Stimulated activated CD4-positive, alpha-beta T cell treated with anti-CD3 and anti-CD28 coated beads, TNF-alpha, amount 100 ng/mL, for 48 hours (primary cell): ENCODE data around the gene ULBP1.
A peak's percentile ranks its signal among the peaks of the same experiment; 100 is the strongest.
"Not testable (repeated sequence)": the region's sequence is repeated elsewhere in the genome, so short reads cannot be mapped to it uniquely, and the experiment has no call there.

Experiments used
- DNase-seq, 3 donors: peaks; one replicate each; pipeline ENCODE4 v3.0.0-alpha.2; 2020; ENCODE audit warnings: low read depth in 3 of 3

Gene ULBP1

GRCh38 chr6:149963462-149964307, at the start of gene ULBP1:
TSS of gene ULBP1 (plus strand) at chr6:149963943. CDS start at chr6:149964050, 107 bp downstream.
- peak; percentile 73 to 79 (median 73) for DNase-seq

DNA sequence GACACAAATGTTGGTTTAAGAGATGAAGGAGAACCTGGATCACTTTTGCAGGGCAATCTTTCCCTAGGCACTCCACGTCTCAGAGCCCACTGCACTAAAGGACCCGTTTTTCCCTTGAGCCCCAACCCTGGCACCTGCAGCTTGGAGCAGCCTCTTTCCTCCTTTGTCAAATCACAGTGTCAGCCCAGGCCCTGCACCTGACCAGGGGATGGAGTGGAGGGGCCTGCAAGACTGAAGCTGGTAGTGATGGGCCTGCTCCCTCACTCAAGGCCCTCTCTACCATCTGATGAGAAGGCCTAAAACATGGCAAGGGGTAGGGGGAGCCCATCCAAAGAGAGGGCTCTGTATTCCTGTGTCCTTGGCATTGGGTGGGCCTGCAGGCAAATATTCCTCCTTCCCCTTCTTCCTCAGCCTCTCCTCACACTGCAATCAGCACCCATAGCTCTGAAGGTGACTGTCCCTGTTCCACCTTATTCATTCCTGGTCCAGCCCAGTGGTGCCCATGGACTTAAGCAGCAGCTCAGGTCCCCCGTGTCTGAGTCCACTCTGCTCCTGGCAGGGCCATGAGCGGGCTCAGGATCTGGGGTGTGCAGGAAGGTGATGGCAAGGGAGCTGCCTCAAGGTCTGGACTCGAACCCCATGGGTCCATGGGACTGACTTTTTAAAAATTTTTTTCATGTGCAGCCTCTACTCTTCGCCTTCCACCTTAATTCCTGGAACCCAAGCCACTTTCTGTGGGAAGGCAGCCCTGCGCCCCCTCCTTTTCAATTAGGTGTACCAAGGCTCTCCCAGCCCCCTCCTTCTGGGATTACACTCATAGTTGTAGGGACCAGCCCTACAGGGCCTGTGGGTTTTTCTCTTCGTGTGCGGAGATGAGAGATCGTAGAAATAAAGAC, 47.5 kb upstream of the ULBP1 start:
- no peak for DNase-seq

- DNase-seq = no peak
Measured at GRCh38 chr6:149917679-149918078, 46.1 kb upstream of the ULBP1 start.

DNA sequence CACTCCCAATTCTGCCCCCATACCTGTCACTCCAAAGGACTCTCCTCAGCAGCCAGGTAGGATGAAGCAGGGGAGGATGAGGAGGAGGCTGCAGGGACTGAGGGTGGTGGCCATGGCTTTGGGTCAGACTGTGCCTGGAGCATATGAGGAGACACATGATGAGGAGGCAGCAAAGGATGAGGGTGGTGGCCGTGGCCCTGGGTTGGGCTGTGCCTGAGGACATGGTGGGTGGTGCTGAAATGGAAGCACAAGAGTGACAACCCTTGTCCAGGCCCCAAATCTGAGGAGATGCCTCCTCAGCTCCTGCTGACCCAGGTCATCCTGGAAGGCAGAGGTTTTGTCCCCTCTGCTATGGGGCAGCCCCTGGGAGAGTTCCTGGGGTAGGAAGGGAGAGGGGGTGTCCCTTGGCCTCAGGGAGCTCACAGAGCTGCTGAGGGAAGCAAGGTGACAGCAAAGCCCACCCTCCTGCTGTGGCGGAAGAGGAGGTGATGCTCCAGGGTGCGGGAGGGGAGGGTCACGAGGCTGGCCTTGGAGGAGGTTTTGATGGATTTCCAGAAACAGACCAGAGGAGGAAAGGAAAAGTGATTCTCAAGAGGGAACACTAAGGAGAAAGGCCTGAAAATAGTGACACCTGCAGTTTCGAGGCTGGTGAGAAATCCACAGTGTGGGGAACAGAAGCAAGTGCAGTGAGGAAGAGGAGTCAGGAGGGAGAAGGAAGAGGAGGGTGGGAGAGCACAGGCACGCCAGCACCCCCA, 45.4 kb upstream of the ULBP1 start:
- no peak for DNase-seq

GRCh38 chr6:149919126-149919833, 44.5 kb upstream of the ULBP1 start:
- not testable (repeated sequence) for DNase-seq

- no peak for DNase-seq
Measured at GRCh38 chr6:149919834-149920225, 43.9 kb upstream of the ULBP1 start.

DNA sequence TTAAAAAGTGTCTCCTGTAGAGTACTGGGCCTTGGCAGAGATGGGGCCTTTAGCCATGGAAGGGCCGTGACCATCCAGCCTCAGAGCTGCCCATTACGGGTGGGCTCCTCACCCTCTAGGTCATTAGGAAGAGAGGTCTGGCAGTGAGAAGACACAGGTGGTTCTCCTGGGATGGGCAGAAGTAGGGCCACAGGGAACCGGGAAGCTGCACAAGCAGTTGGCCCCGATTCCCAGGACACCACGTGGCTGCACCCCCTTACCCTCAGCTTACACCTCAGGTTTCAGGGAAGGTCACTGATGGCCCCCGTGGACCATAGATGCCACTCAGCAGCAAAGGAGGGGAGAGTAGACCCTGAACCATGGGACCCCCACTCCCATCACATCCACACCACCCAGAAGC, 42.4 kb upstream of the ULBP1 start:
- no peak for DNase-seq

- DNase-seq = not testable (repeated sequence)
Measured at GRCh38 chr6:149922091-149922490, 41.7 kb upstream of the ULBP1 start.

DNA sequence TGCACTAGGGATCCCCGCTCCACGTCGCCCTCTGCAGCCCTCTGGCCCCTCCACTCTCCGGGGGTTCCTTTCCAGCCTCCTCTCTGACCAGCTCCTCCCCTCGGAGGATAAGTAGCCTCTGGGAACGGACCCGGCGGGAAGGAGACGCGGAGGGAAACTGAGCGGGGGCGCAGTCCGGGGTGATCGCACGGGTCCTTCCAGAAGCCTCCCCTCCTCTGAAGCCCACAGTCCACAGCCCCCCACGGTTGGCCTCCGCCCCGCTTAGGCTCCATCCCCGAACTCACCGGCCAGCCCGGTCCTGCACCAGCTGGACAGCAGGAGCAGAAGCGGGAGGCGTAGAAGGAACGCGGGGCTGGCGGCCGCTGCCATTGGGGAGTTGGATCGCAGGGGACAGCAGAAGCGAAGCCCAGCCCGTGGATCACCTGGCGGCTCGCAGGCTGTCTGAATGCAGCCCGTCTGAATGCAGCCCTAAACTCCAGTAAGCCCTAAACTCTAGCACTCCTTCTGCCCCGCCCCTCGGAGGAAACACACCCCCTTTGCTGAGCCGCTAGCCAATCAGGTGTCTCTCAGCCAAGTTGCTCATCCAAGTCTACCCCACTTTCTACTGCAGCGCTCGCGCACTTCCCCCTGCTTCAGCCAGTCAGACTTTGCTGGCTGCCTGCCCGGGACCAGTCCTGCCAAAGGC, 41.0 kb upstream of the ULBP1 start, which contains the start of gene RAET1G:
RAET1G (minus strand) TSS at position 480 of the 685 bp plus-strand sequence; CDS start at position 369, 111 bp downstream.
- peak; percentile 67 to 78 (median 74) for DNase-seq

DNA sequence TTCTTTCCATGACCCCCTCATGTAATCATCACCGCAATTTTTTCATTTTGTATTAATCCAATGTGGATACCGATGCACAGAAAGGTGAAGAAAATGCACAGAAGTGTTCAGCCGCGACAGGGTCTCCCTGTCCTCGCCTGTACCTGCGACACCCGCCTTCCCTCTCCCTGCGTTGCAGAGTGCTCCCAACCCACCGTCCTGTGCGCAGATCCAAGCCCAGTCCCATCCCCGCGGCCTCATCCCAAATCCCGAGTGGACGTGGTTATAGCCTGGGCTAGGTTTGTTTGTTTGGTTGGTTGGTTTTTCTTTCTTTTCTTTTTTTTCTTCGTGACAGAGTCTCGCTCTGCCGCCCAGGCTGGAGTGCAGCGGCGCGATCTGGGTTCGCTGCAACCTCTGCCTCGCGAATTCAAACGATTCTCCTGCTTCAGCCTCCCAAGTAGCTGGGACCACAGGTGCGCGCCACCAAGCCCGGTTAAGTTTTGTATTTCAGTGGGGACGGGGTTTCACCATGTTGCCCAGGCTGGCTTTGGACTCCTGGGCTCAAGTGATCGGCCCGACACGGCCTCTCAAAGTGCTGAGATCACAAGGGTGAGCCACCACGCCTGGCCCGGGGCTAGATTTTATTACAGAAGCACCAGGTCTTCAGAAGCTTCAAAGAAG, 40.3 kb upstream of the ULBP1 start:
- no peak for DNase-seq

DNA sequence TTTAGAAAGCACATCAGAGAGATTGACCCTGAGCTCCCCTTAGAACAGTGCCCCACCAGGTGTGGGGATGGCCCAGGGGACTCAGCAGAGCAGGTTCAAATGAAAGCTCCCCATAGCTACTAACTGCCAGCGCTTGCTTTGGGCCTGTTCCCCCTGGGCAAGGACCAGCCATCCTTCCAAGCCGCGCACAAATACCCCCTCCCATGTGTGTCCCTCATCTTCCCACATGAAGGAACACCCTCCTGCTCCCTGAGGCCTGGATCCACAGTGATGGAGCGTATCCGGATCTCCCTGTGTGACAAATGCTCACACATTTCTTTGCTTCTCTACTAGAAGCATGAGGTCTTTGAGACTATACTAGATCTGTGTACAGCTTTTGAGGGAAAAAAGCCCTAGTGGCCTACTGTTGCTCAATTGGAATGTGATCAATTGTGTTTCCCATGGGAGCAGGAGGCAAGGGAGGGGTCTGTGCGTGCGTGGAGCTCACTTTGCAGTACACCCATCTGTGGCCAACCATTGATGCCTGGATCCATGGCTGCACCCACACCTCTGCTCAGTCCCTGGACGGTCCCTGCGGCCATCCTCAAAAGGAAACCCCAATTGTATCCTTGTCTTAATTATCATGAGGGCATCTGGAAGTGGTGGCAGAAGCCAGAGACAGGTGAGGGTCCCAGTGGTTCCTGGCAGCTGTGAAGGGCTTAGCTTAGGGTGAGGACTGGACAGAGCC, 39.4 kb upstream of the ULBP1 start:
- DNase-seq = no peak

GRCh38 chr6:149924933-149925252, 38.9 kb upstream of the ULBP1 start:
- no peak for DNase-seq

- no peak for DNase-seq
Measured at GRCh38 chr6:149925253-149925973, 38.3 kb upstream of the ULBP1 start.

DNA sequence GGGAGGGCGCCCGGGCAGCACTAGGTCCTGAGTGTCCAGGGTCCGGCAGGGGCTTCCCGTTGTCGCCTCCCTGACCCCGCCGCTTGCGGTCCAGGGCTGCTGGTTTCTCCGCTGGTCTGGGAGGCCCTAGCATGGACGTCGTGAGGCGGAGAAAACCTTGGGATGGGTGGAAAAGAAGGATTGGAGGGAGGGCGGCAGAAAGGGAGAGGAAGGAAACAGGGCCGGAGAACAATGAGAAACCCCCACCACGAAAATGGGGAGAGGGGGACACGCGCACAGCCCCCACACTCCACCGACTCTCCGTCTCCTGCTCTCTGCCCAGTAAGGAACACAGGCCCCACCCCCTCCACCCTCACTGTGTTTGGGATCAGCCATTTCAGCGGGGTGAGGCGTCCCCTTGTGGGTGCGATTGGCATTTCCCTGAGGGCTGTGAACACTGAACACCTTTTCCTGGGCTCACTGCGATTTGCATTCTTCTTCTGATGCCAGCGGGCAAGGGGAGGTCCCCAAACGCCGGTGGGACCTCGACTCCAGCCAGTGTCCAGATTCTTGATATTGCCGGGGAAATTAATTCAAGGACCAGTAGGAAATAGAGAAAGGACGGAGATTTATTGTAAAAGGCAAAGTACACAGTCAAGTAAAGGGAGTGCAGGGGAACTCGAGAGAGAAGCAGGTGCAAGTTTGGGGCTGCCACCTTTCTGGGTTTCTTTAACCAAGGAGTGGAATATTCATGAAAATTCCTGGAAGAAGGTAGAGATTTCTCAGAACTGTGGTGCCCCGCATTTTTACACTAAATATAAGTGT, 37.6 kb upstream of the ULBP1 start:
- DNase-seq = peak; percentile 69 to 80 (median 71)

GRCh38 chr6:149927025-149927424, 36.7 kb upstream of the ULBP1 start:
- DNase-seq = not testable (repeated sequence)

GRCh38 chr6:149929422-149929821, 34.3 kb upstream of the ULBP1 start:
- no peak for DNase-seq

GRCh38 chr6:149931501-149931900, 32.2 kb upstream of the ULBP1 start:
- DNase-seq = no peak

DNA sequence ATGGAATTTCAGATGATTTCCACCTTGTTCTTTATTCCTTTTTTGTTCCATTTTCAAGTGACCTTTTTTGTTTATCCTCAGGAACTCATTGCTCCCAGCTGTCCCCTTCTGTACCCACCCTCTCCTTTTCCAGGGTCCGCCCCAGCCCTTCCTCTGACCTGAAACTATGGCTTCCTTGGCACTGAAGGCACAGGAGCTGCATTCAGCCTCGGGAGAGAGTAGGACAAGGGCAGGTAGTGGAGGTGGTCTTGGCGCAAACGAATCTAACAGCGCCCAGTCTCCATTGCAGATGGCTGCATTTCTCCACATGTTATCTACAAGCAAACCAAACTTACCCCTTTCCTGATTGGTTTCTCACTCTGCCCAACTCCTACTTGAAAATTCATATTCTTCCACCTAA, 30.7 kb upstream of the ULBP1 start:
- no peak for DNase-seq
